Endothelial cell of umbilical vein (primary cell): ENCODE measurements around the gene GDPGP1. TPM values are rescaled to one million over a fixed set of nuclear protein-coding genes. Genes with fewer than 3 reads are reported as not detected.

Source experiments
- BruUV-seq: library from RNA; stranded (reverse); fragments of 400-500 nt; replicated peaks from 2 replicates; lab custom pipeline; 2021; lab: Mats Ljungman, UMichigan
- CTCF ChIA-PET: fragments of 300-600, 350-600 bp; sonication (Branson Sonifier 250); formaldehyde crosslinking; loops from one replicate; lab custom pipeline; 2021; ENCODE audit warnings: antibody characterized with exemption, inconsistent platforms; lab: Charles Lee
- POLR2A ChIA-PET: fragments of 300-600, 350-600 bp; sonication (Branson Sonifier 250); formaldehyde crosslinking; loops from one replicate; lab custom pipeline; 2021; ENCODE audit warnings: antibody characterized with exemption, inconsistent platforms; lab: Charles Lee
- DNase-seq: peaks from one replicate; pipeline ENCODE4 v3.0.0-alpha.2; 2011; ENCODE audit warnings: low read depth, low spot score
- FAIRE-seq: peaks from 2 replicates; lab custom pipeline; 2011; peaks lifted over from hg19 to GRCh38; lab: Jason Lieb, UNC
- H2AFZ ChIP-seq: 2 replicates; pipeline ENCODE4 v1.6.0; 2012; ENCODE audit warnings: low read depth, low read length, control low read depth, inconsistent platforms
- H3K27ac ChIP-seq: 2 replicates; pipeline ENCODE4 v1.5.1; 2011; ENCODE audit warnings: low read depth, mild to moderate bottlenecking, control low read depth, low read length, moderate library complexity; ENCODE audit not compliant: insufficient read depth
- H3K27me3 ChIP-seq, 2 experiments: 2 replicates each; pipeline versions ENCODE4 v1.6.0 to v1.6.1; 2011; ENCODE audit warnings: low read length in 2 of 2, mixed read lengths in 1 of 2; ENCODE audit not compliant: control insufficient read depth in 2 of 2, insufficient read depth in 2 of 2
- H3K36me3 ChIP-seq, 2 experiments: 2 replicates in 1 of 2; 3 replicates in 1 of 2; pipeline ENCODE4 v1.5.1; 2011; ENCODE audit warnings: low read length in 2 of 2, mild to moderate bottlenecking in 1 of 2, moderate library complexity in 1 of 2; ENCODE audit not compliant: control insufficient read depth in 2 of 2, insufficient read depth in 2 of 2; ENCODE audit errors: extremely low read depth in 1 of 2
- H3K4me1 ChIP-seq: 3 replicates; pipeline ENCODE4 v1.5.1; 2011; ENCODE audit warnings: mild to moderate bottlenecking, low read length; ENCODE audit not compliant: control insufficient read depth, insufficient read depth; ENCODE audit errors: extremely low read depth
- H3K4me2 ChIP-seq: 2 replicates; pipeline ENCODE4 v1.6.1; 2011; ENCODE audit warnings: low read length, control low read depth, mixed read lengths; ENCODE audit not compliant: insufficient read depth
- H3K4me3 ChIP-seq, 3 experiments: fragments of 200-600 bp in 1 of 3; sonication (generic), shearing (Covaris generic) in 1 of 3; replicated peaks in 1 of 3; 2 replicates each; pipeline ENCODE4 v1.5.1; 2011 to 2016; ENCODE audit warnings: control low read depth in 3 of 3, low read length in 3 of 3, mild to moderate bottlenecking in 2 of 3, inconsistent platforms in 1 of 3, low read depth in 1 of 3, moderate library complexity in 1 of 3; ENCODE audit not compliant: insufficient read depth in 1 of 3
- H3K79me2 ChIP-seq: 2 replicates; pipeline ENCODE4 v1.6.0; 2012; ENCODE audit warnings: low read length, inconsistent platforms; ENCODE audit not compliant: control insufficient read depth, insufficient read depth
- H3K9ac ChIP-seq: replicated peaks from 2 replicates; pipeline ENCODE3; 2011; ENCODE audit warnings: low read length, control low read depth; ENCODE audit not compliant: insufficient read depth; ENCODE audit errors: extremely low read depth
- H3K9me1 ChIP-seq: replicated peaks from 3 replicates; pipeline ENCODE4 v1.6.0; 2011; ENCODE audit warnings: mild to moderate bottlenecking, low read length; ENCODE audit not compliant: control insufficient read depth, insufficient read depth; ENCODE audit errors: extremely low read depth
- H3K9me3 ChIP-seq: replicated peaks from 2 replicates; pipeline ENCODE4 v1.5.1; 2012; ENCODE audit warnings: low read length, inconsistent platforms; ENCODE audit not compliant: control insufficient read depth, insufficient read depth
- H4K20me1 ChIP-seq: replicated peaks from 2 replicates; pipeline ENCODE3; 2011; ENCODE audit warnings: mild to moderate bottlenecking, low read length; ENCODE audit not compliant: control insufficient read depth, insufficient read depth; ENCODE audit errors: extremely low read depth
- EZH2 ChIP-seq: IDR thresholded peaks from 2 replicates; pipeline ENCODE4 v1.6.1; 2012; ENCODE audit warnings: borderline replicate concordance, low read depth, mild to moderate bottlenecking, moderate library complexity, low read length, inconsistent platforms; ENCODE audit not compliant: severe bottlenecking
- FOS ChIP-seq: IDR thresholded peaks from 2 replicates; pipeline ENCODE4 v1.6.1; 2011; ENCODE audit warnings: mild to moderate bottlenecking, low read length, moderate library complexity, borderline replicate concordance; ENCODE audit not compliant: insufficient read depth
- GATA2 ChIP-seq: IDR thresholded peaks from 2 replicates; pipeline ENCODE4 v1.7.0; 2011; ENCODE audit warnings: low read depth, mild to moderate bottlenecking, moderate library complexity, mixed read lengths, low read length; ENCODE audit not compliant: insufficient read length, insufficient read depth
- JUN ChIP-seq: IDR thresholded peaks from 2 replicates; pipeline ENCODE4 v1.6.1; 2011; ENCODE audit warnings: borderline replicate concordance, low read depth; ENCODE audit not compliant: insufficient read length, insufficient read depth
- MYC ChIP-seq: IDR thresholded peaks from one replicate; pipeline ENCODE4 v1.6.1; 2011; ENCODE audit warnings: mild to moderate bottlenecking, low read depth, low read length
- POLR2A ChIP-seq: IDR thresholded peaks from 2 replicates; pipeline ENCODE4 v1.6.1; 2012; ENCODE audit warnings: low read depth, mild to moderate bottlenecking, control low read depth, low read length
- POLR2AphosphoS5 ChIP-seq: IDR thresholded peaks from 2 replicates; pipeline ENCODE4 v1.6.1; 2012; ENCODE audit warnings: low read depth, mild to moderate bottlenecking, control low read depth, low read length, moderate library complexity; ENCODE audit not compliant: insufficient read depth
- dilution Hi-C: fragments of 300-500 bp; cut with MboI; formaldehyde crosslinking; loops from one replicate; pipeline ENCODE4 v1.15.0; 2019; ENCODE audit warnings: low sequenced_read_pairs; ENCODE audit not compliant: extremely low pct_ligation_motif_present
- intact Hi-C: fragments of 100-400 bp; cut with micrococcal nuclease; formaldehyde crosslinking; loops from one replicate; pipeline ENCODE4 v1.10.0; 2022
- polyA plus RNA-seq, 4 experiments: library from polyadenylated mRNA; depleted of rRNA in 3 of 4; stranded (reverse) in 3 of 4; unstranded in 1 of 4; fragments of >200 nt; gene quantifications; 2 replicates each; pipeline versions ENCODE4 v1.2.1 to v1.2.3, GENCODE V29; 2011 to 2012; ENCODE audit warnings: missing spikeins in 1 of 4
- total RNA-seq: library from RNA; stranded (reverse); gene quantifications from 2 replicates; pipeline ENCODE4 v1.2.3, GENCODE V29; 2021
- TF ChIP-seq, protein P1 (sequence below): IDR thresholded peaks from 2 replicates; pipeline ENCODE4 v1.6.1; 2011; ENCODE audit not compliant: insufficient read depth, insufficient read length
- TF ChIP-seq, protein P2 (sequence below), 2 donors: IDR thresholded peaks; 1 replicate in 1 of 2; 2 replicates in 1 of 2; pipeline ENCODE4 v1.5.1; 2011; ENCODE audit warnings: low read length in 2 of 2, mild to moderate bottlenecking in 2 of 2, moderate library complexity in 2 of 2, control low read depth in 1 of 2, inconsistent platforms in 1 of 2, low read depth in 1 of 2; ENCODE audit not compliant: insufficient read depth in 1 of 2; ENCODE audit errors: extremely low read depth in 1 of 2

GDPGP1 gene
- total and polyA plus RNA-seq, 2 donors (not counting 3 experiments of a cell fraction or from before 2014, with no cell fraction given): 4.8 to 7.2 TPM

DNA sequence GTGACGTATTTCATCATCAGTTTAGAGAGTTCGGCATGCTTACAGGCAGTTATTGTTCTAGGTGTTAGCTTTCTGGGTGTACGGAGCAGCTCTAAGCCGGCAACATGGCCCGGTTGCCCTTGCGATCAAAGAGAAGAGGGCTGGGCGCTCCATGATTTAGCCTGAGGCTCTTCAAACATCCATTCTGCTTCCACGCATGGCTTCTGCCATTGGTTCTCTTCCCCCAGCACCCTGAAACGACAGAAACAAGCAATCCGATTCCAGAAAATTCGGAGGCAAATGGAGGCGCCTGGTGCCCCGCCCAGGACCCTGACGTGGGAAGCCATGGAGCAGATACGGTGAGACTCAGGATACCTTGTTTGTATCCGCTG, 32.0 kb downstream of the GDPGP1 start:
- Histone ChIP-seq H2AFZ (peak overlapping the region; percentile 29), H4K20me1 (no peaks in the 10 kb centered on the region), H3K4me2 (peak overlapping the region; percentile 98), H3K4me1 (peaks cover 51% of the 10 kb centered on the region), H3K9me1 (no peaks in the 10 kb centered on the region), H3K27me3 (no peaks in the 10 kb centered on the region), H3K9ac (peak overlapping the region; percentile 84), H3K27ac (peak overlapping the region; percentile 76), H3K4me3 (peak overlapping the region; percentile 82 to 95 (median 85)), H3K79me2 (peaks cover 48% of the 10 kb centered on the region), H3K36me3 (peaks cover 7 to 11% of the 10 kb centered on the region in 2 experiments), H3K9me3 (no peaks in the 10 kb centered on the region)
- FAIRE-seq: peak; percentile 70
- DNase-seq: no peak
- dilution Hi-C loops (no loop called here), intact Hi-C loops (no loop called here)
- ChIA-PET POLR2A (interaction anchor here (1.1 kb wide), 1 partner anchor 32 kb away, joined by 6 read pairs; the partner anchor contains the start of genes CIB1 and GDPGP1), CTCF (interaction anchor here (0.6 to 1.2 kb wide), 7 partner anchors 17 to 129 kb away, joined by 3 to 8 read pairs (median 3); partner anchors contain the start of genes CIB1, GDPGP1, SEMA4B and TTLL13)
- no TSS peak for BruUV-seq
- TF ChIP-seq POLR2A: no peak
- TF ChIP-seq GATA2: no peak
- TF ChIP-seq FOS: no peak
- TF ChIP-seq MYC: no peak
- TF ChIP-seq POLR2AphosphoS5: no peak
- TF ChIP-seq, protein P1, sequence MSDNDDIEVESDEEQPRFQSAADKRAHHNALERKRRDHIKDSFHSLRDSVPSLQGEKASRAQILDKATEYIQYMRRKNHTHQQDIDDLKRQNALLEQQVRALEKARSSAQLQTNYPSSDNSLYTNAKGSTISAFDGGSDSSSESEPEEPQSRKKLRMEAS: no peak
- TF ChIP-seq, protein P2, sequence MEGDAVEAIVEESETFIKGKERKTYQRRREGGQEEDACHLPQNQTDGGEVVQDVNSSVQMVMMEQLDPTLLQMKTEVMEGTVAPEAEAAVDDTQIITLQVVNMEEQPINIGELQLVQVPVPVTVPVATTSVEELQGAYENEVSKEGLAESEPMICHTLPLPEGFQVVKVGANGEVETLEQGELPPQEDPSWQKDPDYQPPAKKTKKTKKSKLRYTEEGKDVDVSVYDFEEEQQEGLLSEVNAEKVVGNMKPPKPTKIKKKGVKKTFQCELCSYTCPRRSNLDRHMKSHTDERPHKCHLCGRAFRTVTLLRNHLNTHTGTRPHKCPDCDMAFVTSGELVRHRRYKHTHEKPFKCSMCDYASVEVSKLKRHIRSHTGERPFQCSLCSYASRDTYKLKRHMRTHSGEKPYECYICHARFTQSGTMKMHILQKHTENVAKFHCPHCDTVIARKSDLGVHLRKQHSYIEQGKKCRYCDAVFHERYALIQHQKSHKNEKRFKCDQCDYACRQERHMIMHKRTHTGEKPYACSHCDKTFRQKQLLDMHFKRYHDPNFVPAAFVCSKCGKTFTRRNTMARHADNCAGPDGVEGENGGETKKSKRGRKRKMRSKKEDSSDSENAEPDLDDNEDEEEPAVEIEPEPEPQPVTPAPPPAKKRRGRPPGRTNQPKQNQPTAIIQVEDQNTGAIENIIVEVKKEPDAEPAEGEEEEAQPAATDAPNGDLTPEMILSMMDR (IDR thresholded peaks at IDR 0.05; ENCODE audit: extremely low read depth in 1 of 2, insufficient read depth in 1 of 2, low read depth in 1 of 2, low read length in 2 of 2): no peak
- TF ChIP-seq JUN: no peak
- no peak for TF ChIP-seq EZH2
